H1 (cell line): ENCODE results near the gene C1orf87. TPM values are rescaled to one million over a fixed set of nuclear protein-coding genes. Genes with fewer than 3 reads are reported as not detected.
"Not testable (repeated sequence)": the region's sequence is repeated elsewhere in the genome, so short reads cannot be mapped to it uniquely, and the experiment has no call there.

Experiments
- CTCF ChIA-PET: fragments of 300-600 bp; sonication (Branson Sonifier 250); formaldehyde crosslinking; loops from one replicate; lab custom pipeline; 2021; ENCODE audit not compliant: partially characterized antibody; lab: Charles Lee
- POLR2A ChIA-PET: fragments of 300-600 bp; sonication (Branson Sonifier 250); formaldehyde crosslinking; loops from one replicate; lab custom pipeline; 2021; ENCODE audit warnings: inconsistent platforms; ENCODE audit not compliant: partially characterized antibody; lab: Charles Lee
- DNase-seq, 2 experiments: peaks; one replicate each; pipeline versions ENCODE4 v3.0.0 to v3.0.0-alpha.2; 2010 to 2022; ENCODE audit warnings: low spot score in 2 of 2, low read depth in 1 of 2, mixed read lengths in 1 of 2
- FAIRE-seq: peaks from 2 replicates; lab custom pipeline; 2011; peaks lifted over from hg19 to GRCh38; lab: Jason Lieb, UNC
- H2AFZ ChIP-seq: 2 replicates; pipeline ENCODE4 v1.8.1; 2012; ENCODE audit warnings: low read length, inconsistent platforms
- H2AK5ac ChIP-seq: 2 replicates; pipeline ENCODE4 v1.6.1; 2013; ENCODE audit warnings: low read depth, low read length
- H2BK120ac ChIP-seq: replicated peaks from 2 replicates; pipeline ENCODE3; 2013; ENCODE audit warnings: low read depth, low read length, inconsistent platforms
- H2BK12ac ChIP-seq: 2 replicates; pipeline ENCODE4 v1.6.1; 2013; ENCODE audit warnings: low read depth, low read length
- H2BK15ac ChIP-seq: 2 replicates; pipeline ENCODE4 v1.6.1; 2013; ENCODE audit warnings: low read length
- H2BK20ac ChIP-seq: 2 replicates; pipeline ENCODE4 v1.6.1; 2013; ENCODE audit warnings: low read length
- H2BK5ac ChIP-seq: 2 replicates; pipeline ENCODE4 v1.6.1; 2013; ENCODE audit warnings: low read depth, low read length
- H3K14ac ChIP-seq: 2 replicates; pipeline ENCODE4 v1.6.1; 2013; ENCODE audit warnings: inconsistent platforms; ENCODE audit not compliant: insufficient read length
- H3K18ac ChIP-seq: 2 replicates; pipeline ENCODE4 v1.6.1; 2013; ENCODE audit warnings: low read length; ENCODE audit errors: extremely low read depth
- H3K23ac ChIP-seq: 2 replicates; pipeline ENCODE4 v1.6.1; 2013; ENCODE audit warnings: inconsistent platforms; ENCODE audit not compliant: insufficient read length
- H3K23me2 ChIP-seq: 2 replicates; pipeline ENCODE4 v1.6.1; 2013; ENCODE audit warnings: low read depth, low read length
- H3K27ac ChIP-seq: 2 replicates; pipeline ENCODE4 v1.6.1; 2011; ENCODE audit warnings: low read depth, low read length, inconsistent platforms
- H3K27me3 ChIP-seq, 4 experiments: replicated peaks in 1 of 4; 1 replicate in 1 of 4; 2 replicates in 3 of 4; pipeline versions ENCODE4 v1.6.1 to v1.8.1; 2011 to 2013; ENCODE audit warnings: low read length in 3 of 4, mild to moderate bottlenecking in 3 of 4, inconsistent platforms in 2 of 4, mixed read lengths in 2 of 4, moderate library complexity in 1 of 4; ENCODE audit not compliant: control insufficient read depth in 3 of 4, insufficient read depth in 3 of 4; ENCODE audit errors: extremely low read depth in 1 of 4
- H3K36me3 ChIP-seq, 4 experiments: 2 replicates each; pipeline versions ENCODE4 v1.6.1 to v1.8.1; 2011 to 2013; ENCODE audit warnings: mild to moderate bottlenecking in 4 of 4, low read length in 3 of 4, moderate library complexity in 2 of 4, control low read depth in 1 of 4, inconsistent platforms in 1 of 4; ENCODE audit not compliant: insufficient read depth in 4 of 4, control insufficient read depth in 2 of 4
- H3K4ac ChIP-seq: replicated peaks from 2 replicates; pipeline ENCODE3; 2013; ENCODE audit warnings: low read length, low read depth, mixed read lengths, inconsistent platforms; ENCODE audit not compliant: insufficient read length
- H3K4me1 ChIP-seq, 4 experiments: replicated peaks in 1 of 4; 1 replicate in 1 of 4; 2 replicates in 3 of 4; pipeline versions ENCODE4 v1.6.1 to v1.8.1; 2011 to 2013; ENCODE audit warnings: low read length in 3 of 4, inconsistent platforms in 2 of 4, mixed read lengths in 1 of 4; ENCODE audit not compliant: insufficient read depth in 4 of 4, control insufficient read depth in 3 of 4
- H3K4me2 ChIP-seq, 2 experiments: 2 replicates each; pipeline versions ENCODE4 v1.6.1 to v1.8.1; 2011 to 2013; ENCODE audit warnings: low read depth in 2 of 2, low read length in 2 of 2, control low read depth in 1 of 2, inconsistent platforms in 1 of 2, mild to moderate bottlenecking in 1 of 2; ENCODE audit not compliant: insufficient read depth in 1 of 2
- H3K4me3 ChIP-seq, 4 experiments: fragments of 200-600, 300-600 bp in 1 of 4; sonication (generic), shearing (Covaris generic), sonication (Bioruptor Twin) in 1 of 4; 2 replicates each; pipeline versions ENCODE4 v1.5.1 to v1.8.1; 2011 to 2016; ENCODE audit warnings: low read length in 4 of 4, low read depth in 3 of 4, control low read depth in 2 of 4, inconsistent platforms in 2 of 4, mild to moderate bottlenecking in 2 of 4, mixed read lengths in 1 of 4, moderate library complexity in 1 of 4; ENCODE audit not compliant: insufficient read depth in 2 of 4; ENCODE audit errors: extremely low read depth in 1 of 4
- H3K56ac ChIP-seq: replicated peaks from 2 replicates; pipeline ENCODE3; 2013; ENCODE audit warnings: low read depth, mild to moderate bottlenecking, mixed read lengths, low read length, inconsistent platforms; ENCODE audit not compliant: insufficient read length
- H3K79me1 ChIP-seq: 2 replicates; pipeline ENCODE4 v1.6.1; 2013; ENCODE audit warnings: low read depth, low read length, control low read depth
- H3K79me2 ChIP-seq, 2 experiments: 2 replicates each; pipeline versions ENCODE4 v1.6.1 to v1.8.1; 2012 to 2013; ENCODE audit warnings: low read length in 2 of 2, mild to moderate bottlenecking in 2 of 2, inconsistent platforms in 1 of 2; ENCODE audit not compliant: insufficient read depth in 2 of 2, control insufficient read depth in 1 of 2
- H3K9ac ChIP-seq, 4 experiments: replicated peaks in 1 of 4; 1 replicate in 1 of 4; 2 replicates in 3 of 4; pipeline versions ENCODE4 v1.6.1 to v1.8.1; 2011 to 2013; ENCODE audit warnings: low read depth in 3 of 4, low read length in 3 of 4, control low read depth in 2 of 4, mild to moderate bottlenecking in 2 of 4, moderate library complexity in 2 of 4, inconsistent platforms in 1 of 4; ENCODE audit errors: extremely low read depth in 1 of 4
- H3K9me3 ChIP-seq, 2 experiments: 2 replicates each; pipeline versions ENCODE4 v1.6.1 to v1.8.1; 2012 to 2013; ENCODE audit warnings: mild to moderate bottlenecking in 2 of 2, moderate library complexity in 2 of 2, control low read depth in 1 of 2, inconsistent platforms in 1 of 2, low read depth in 1 of 2, low read length in 1 of 2, mixed read lengths in 1 of 2; ENCODE audit not compliant: insufficient read depth in 2 of 2
- H4K20me1 ChIP-seq, 2 experiments: replicated peaks in 1 of 2; 2 replicates each; pipeline versions ENCODE3 to v1.8.1; 2011 to 2013; ENCODE audit warnings: inconsistent platforms in 2 of 2, low read length in 2 of 2, mild to moderate bottlenecking in 1 of 2; ENCODE audit not compliant: insufficient read depth in 2 of 2, control insufficient read depth in 1 of 2
- H4K5ac ChIP-seq: 2 replicates; pipeline ENCODE4 v1.6.1; 2013; ENCODE audit warnings: low read length, low read depth, mixed read lengths, inconsistent platforms; ENCODE audit not compliant: insufficient read length
- H4K8ac ChIP-seq: 2 replicates; pipeline ENCODE4 v1.8.0; 2013; ENCODE audit warnings: mild to moderate bottlenecking, moderate library complexity, low read length, inconsistent platforms; ENCODE audit not compliant: insufficient read depth; ENCODE audit errors: extremely low read depth
- H4K91ac ChIP-seq: replicated peaks from 2 replicates; pipeline ENCODE3; 2013; ENCODE audit warnings: low read length, mixed read lengths, inconsistent platforms; ENCODE audit not compliant: insufficient read length
- WGBS, 2 experiments: shearing (Covaris generic) in 1 of 2; methylation state at CpG; one replicate each; pipeline versions ENCODE4 v1.1.6 to v1.1.7; 2013 to 2015; ENCODE audit warnings: low lambda C conversion rate in 2 of 2, mixed read lengths in 2 of 2, inconsistent platforms in 1 of 2, low coverage in 1 of 2, missing lambda C conversion rate in 1 of 2; ENCODE audit not compliant: insufficient replicate concordance in 2 of 2, insufficient coverage in 1 of 2, insufficient read length in 1 of 2; ENCODE audit errors: extremely low coverage in 1 of 2, missing lambda C conversion rate in 1 of 2; 5-methylcytosine and 5-hydroxymethylcytosine counted together
- polyA plus RNA-seq, 7 experiments: library from polyadenylated mRNA; depleted of rRNA in 3 of 7; stranded (reverse) in 5 of 7; unstranded in 2 of 7; fragments of >200 nt in 5 of 7; fragments of 200-250 nt in 2 of 7; gene quantifications; 1 replicate in 5 of 7; 2 replicates in 1 of 7; 4 replicates in 1 of 7; pipeline versions ENCODE4 v1.2.1 to v1.2.3, GENCODE V29; 2011 to 2013; ENCODE audit warnings: missing spikeins in 2 of 7, mixed read lengths in 2 of 7
- total RNA-seq: library from RNA; stranded (reverse); fragmentation: NEBNext Ultra II Directional; extraction: Animal tissue kit (Norgen Biotek cat#: 25700); gene quantifications from 2 replicates; pipeline ENCODE4 v1.2.1, GENCODE V29; 2021

Gene C1orf87
- total and polyA plus RNA-seq, 2 of the 8 experiments (the other 6 are each of a cell fraction or from before 2014, with no cell fraction given): 0.41 TPM; not detected in 1

DNA sequence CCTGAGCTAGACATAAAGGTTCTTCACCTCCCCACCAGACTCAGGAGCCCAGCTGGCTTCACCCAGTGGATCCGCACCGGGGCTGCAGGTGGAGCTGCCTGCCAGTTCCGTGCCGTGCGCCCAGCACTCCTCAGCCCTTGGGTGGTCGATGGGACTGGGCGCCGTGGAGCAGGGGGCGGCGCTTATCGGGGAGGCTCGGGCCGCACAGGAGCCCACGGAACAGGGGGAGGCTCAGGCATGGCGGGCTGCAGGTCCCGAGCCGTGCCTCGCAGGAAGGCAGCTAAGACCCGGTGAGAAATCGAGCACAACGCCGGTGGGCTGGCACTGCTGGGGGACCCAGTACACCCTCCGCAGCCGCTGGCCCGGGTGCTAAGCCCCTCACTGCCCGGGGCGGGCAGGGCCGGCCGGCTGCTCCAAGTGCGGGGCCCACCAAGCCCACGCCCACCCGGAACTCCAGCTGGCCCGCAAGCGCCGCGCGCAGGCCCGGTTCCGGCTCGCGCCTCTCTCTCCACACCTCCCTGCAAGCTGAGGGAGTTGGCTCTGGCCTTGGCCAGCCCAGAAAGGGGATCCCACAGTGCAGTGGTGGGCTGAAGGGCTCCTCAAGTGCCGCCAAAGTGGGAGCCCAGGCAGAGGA, 103.9 kb downstream of the C1orf87 start:
- 96% methylated on average over 9 of the region's 42 CpGs; no CpG with 5 or more reads in 1 of the 2 experiments for WGBS, 2 experiments
- not testable (repeated sequence) for FAIRE-seq
- CTCF ChIA-PET: interaction anchor here (0.7 to 3.0 kb wide), 7 partner anchors 10 to 1043 kb away, joined by 3 to 12 read pairs (median 8); no protein-coding TSS in a partner anchor

DNA sequence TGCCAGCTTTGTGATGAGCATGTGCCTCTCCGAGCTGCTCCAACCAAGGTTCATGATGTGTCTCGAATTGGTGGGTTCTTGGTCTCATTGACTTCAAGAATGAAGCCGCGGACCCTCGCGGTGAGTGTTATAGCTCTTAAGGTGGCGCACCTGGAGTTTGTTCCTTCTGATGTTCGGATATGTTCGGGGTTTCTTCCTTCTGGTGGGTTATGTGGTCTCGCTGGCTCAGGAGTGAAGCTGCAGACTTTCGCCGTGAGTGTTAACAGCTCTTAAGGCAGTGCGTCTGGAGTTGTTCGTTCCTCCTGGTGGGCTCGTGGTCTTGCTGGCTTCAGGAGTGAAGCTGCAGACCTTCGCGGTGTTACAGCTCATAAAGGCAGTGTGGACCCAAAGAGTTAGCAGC, 104.8 kb downstream of the C1orf87 start:
- H4K91ac ChIP-seq, H3K79me2 ChIP-seq, H3K4ac ChIP-seq, H3K79me1 ChIP-seq, H4K8ac ChIP-seq, FAIRE-seq, H2BK120ac ChIP-seq, H2BK12ac ChIP-seq, H3K14ac ChIP-seq, H3K27me3 ChIP-seq, H3K27ac ChIP-seq, H4K20me1 ChIP-seq, H3K4me3 ChIP-seq, H3K36me3 ChIP-seq, H2BK5ac ChIP-seq, H3K9me3 ChIP-seq, H2AFZ ChIP-seq, DNase-seq, H3K23ac ChIP-seq, H3K4me2 ChIP-seq, H2AK5ac ChIP-seq, H2BK15ac ChIP-seq, H3K4me1 ChIP-seq, H3K9ac ChIP-seq, H2BK20ac ChIP-seq, H3K56ac ChIP-seq, POLR2A ChIA-PET, H4K5ac ChIP-seq, H3K18ac ChIP-seq, H3K23me2 ChIP-seq: not testable (repeated sequence)
- CTCF ChIA-PET: interaction anchor here (0.7 to 4.0 kb wide), 4 partner anchors 8 to 188 kb away, joined by 3 to 15 read pairs (median 9); no protein-coding TSS in a partner anchor
- WGBS, 2 experiments: 96% methylated on average over 16 of the region's 17 CpGs; no CpG with 5 or more reads in 1 of the 2 experiments

More for the DNA sequence above, 103.9 kb downstream of the C1orf87 start:
- H2AK5ac ChIP-seq, H3K23ac ChIP-seq, H3K9ac ChIP-seq, H2BK12ac ChIP-seq, H2BK120ac ChIP-seq, H2BK15ac ChIP-seq, H3K4ac ChIP-seq, H4K5ac ChIP-seq, POLR2A ChIA-PET, H3K27ac ChIP-seq, H3K4me2 ChIP-seq, H3K56ac ChIP-seq, H3K18ac ChIP-seq, H3K4me3 ChIP-seq, H4K8ac ChIP-seq, H3K14ac ChIP-seq, H3K79me1 ChIP-seq, H2BK5ac ChIP-seq, H3K23me2 ChIP-seq, H3K79me2 ChIP-seq, H3K27me3 ChIP-seq, H4K20me1 ChIP-seq, H3K4me1 ChIP-seq, H2BK20ac ChIP-seq, H3K9me3 ChIP-seq, H4K91ac ChIP-seq, H3K36me3 ChIP-seq, DNase-seq, H2AFZ ChIP-seq: not testable (repeated sequence)
